AG09309 (cell line): Measurements from ENCODE around the gene TELO2.

Source experiments
- DNase-seq: peaks from one replicate; pipeline ENCODE4 v3.0.0-alpha.2; 2010; ENCODE audit warnings: low read depth
- H3K4me3 ChIP-seq: 2 replicates; pipeline ENCODE4 v1.5.1; 2011; ENCODE audit warnings: mild to moderate bottlenecking, low read depth, low read length, moderate library complexity; ENCODE audit not compliant: control insufficient read depth
- CTCF ChIP-seq: IDR thresholded peaks from 2 replicates; pipeline ENCODE4 v1.5.1; 2011; ENCODE audit warnings: mild to moderate bottlenecking, low read depth, low read length, inconsistent platforms; ENCODE audit not compliant: insufficient read depth, control insufficient read depth; ENCODE audit errors: missing control alignments

Gene TELO2

DNA sequence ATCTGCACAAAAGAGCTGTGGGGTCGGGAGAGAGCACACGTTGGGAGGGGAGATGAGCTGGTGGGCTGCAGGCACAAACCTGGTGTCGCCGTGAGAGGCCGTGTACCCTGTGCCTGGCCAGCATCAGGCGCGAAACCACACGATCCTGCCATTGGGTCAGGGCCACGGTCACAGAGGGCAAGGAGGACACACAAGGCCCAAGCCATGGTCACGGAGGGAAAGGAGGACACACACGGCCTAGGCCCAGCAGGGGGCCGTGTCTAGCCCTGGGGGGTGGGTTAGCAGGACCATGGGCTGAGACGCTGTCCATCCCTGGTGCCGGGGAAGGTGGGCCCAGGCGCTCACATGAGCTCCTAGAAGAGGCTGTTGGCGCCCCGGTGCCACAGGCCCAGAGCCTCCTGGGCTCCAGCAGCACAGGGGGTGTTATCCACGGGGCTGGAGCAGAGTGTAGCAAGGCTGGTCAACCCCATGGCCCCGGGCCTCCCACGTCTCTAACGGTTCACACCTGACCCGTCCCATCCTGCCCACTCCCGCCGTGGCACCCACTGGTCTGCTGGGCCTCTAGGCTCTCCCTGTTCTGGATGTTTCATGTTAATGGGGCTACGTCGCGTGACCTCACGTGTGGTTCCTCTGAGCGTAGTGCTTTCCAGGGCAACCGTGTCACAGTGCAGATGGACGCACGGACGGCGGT, 41.3 kb upstream of the TELO2 start:
- no peak for TF ChIP-seq CTCF
- DNase-seq, result no peak

GRCh38 chr16:1452530-1452929, 40.6 kb upstream of the TELO2 start:
- H3K4me3 ChIP-seq, result no peak overlapping the region
- no peak for DNase-seq
- no peak for TF ChIP-seq CTCF

More for the DNA sequence above, 41.3 kb upstream of the TELO2 start:
- H3K4me3 ChIP-seq, result no peak overlapping the region

DNA sequence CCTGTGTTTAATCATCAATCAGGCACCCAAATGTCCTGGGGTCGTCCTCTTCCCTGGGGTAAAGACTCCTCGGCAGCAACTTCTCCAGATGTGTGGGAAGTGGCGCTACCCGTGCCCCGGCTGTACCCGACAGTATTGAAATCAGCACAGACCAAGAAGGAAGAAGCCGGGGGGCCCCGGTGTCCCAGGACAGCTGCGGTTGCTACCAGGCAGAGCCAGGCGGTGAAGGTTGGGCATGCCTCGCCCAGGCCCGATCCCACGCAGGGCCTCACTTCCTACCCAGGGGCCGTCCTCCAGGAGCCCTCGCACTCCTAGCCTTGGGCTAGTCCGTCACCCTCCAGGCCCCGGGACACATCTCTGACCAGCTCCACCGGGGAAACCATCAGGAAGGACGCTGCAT, 39.8 kb upstream of the TELO2 start:
- no peak overlapping the region for H3K4me3 ChIP-seq

DNA sequence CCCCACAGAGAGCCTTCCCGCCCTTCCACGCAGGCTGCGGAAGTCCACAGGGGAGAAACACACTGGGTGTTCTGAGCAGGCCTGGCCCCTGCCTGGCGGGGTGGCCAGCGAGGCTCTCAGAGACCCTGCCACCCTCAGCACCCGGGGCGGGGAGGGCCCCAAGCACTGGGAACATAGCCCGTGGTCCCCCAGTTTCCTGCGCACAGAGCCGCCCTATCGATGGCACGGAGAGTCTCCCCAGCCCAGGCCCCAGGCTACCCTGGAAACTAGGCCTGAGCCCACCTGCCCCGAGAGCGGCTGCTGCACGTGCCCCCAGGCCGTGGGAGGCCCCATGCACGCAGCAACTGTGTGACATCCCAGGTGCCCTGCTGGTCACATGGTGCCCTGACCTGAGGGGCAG, 38.6 kb upstream of the TELO2 start:
- no peak overlapping the region for H3K4me3 ChIP-seq
- DNase-seq, result no peak
- TF ChIP-seq CTCF, result no peak

More for the DNA sequence above, 39.8 kb upstream of the TELO2 start:
- no peak for DNase-seq
- TF ChIP-seq CTCF, result no peak

DNA sequence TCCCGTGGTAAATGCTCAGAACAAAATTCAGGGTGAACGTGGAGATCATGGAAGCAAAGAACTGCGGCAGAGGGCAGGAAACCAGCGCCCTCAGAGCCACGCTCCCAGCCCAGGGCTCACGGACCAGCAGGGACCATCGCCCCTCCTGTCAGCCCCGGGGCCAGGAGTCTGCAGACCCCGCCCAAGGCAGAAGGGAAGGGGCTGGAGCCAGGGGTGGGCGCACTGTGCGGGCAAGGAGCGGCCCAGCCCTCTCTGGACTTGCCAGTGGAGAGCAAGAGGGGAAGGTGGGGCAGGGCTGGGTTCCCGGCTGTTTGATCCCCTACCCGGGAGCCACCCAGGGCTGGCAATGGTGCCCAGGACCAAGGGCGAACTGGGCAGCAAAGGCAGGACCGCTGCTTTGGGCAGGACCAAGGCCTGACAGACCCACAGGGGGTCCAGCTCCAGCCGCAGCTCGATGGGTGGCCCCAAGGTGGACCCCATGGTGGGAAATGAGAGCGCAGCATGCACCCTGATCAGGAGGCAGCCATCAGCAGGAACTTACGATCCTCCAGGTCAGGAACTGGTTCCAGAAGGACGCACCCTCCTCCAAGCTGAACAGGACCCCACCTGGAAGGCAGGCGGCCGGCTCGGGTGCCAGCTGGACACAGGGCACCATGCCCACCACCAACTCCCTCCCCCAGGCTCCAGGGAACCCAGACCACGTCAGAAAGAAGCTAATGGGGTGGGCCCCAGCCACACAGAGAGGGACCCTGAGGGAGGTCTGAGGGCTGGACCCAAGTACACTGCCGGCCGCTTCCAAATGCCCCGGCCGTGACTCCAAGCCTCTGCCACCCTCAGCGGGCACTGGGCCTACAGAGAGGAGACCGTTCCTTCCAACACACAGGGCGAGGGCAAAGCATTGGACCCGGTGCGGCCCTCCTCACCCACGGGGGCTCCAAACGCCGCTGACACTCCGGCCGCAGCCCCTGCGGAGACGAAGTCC, 37.7 kb upstream of the TELO2 start:
- no peak overlapping the region for H3K4me3 ChIP-seq
- no peak for TF ChIP-seq CTCF
- DNase-seq, result no peak

DNA sequence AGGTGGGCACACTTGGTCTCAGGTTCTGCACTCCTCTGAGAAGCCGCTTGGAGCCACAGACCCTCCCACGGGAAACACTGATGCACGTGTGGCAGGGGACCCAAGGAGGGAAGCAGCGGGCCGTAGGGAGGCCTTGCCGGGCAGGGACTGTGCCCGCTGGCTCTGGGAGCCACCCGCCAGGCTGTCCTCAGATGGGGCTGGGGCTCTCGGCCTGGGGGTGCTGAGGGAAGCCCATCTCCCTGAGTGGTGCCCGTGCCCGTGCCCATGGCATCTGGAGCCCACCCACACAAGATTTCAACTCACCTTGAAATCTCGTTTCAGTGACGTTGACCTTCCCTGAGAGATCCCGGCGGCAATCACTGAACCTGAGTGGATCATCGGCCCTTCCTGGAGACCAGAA, 36.2 kb upstream of the TELO2 start:
- no peak for DNase-seq
- no peak overlapping the region for H3K4me3 ChIP-seq
- TF ChIP-seq CTCF, result no peak
